MV-4-11 (cell line): ENCODE measurements around the gene APH1A.
A peak's percentile ranks its signal among the peaks of the same experiment; 100 is the strongest.
"Not testable (repeated sequence)": the region's sequence is repeated elsewhere in the genome, so short reads cannot be mapped to it uniquely, and the experiment has no call there.

Experiments used
- DNase-seq: peaks from one replicate; lab custom pipeline; 2025; lab: John Stamatoyannopoulos, UW

Gene APH1A

DNA sequence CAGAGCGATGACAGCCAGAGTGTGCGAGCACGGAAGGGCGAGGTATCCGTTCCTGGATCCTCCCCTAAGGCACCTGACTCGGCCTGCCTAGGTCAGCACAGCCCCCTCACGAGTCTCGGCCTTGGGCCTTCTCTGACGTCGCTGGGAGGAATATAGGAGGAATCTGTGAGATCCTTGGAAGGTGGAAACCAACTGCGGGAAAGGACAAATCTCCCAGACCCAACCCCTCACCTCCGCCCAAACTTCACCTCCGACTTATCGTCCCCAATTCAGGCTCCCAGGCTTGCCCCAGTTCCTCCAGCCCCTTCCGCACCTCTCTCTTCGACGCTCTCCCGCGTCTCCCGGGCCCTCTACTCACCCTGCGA lies 494 bp downstream of the APH1A start:
- no peak for DNase-seq

DNA sequence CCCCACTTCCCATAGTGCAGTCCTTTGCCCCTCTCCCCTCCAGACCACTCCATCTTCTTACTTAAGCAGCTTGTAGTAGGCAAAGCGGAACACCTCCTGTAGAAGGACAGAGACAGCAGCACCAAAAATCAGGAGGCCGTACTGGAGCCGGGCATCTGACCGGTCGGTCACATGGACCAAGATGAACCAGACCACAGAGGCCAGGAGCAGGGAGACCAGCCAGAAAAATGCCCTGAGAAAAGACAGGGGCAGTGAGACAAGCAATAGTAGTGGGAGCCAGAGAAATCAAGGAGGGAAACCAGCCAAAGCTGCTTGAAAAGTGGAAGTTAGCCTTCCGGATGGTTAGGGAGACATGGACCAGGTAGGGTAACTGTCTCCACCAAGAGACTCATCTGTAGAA lies 920 bp downstream of the APH1A start:
- DNase-seq, result no peak

- no peak for DNase-seq
Observed at GRCh38 chr1:150263549-150263948, 5.3 kb downstream of the APH1A start.

DNA sequence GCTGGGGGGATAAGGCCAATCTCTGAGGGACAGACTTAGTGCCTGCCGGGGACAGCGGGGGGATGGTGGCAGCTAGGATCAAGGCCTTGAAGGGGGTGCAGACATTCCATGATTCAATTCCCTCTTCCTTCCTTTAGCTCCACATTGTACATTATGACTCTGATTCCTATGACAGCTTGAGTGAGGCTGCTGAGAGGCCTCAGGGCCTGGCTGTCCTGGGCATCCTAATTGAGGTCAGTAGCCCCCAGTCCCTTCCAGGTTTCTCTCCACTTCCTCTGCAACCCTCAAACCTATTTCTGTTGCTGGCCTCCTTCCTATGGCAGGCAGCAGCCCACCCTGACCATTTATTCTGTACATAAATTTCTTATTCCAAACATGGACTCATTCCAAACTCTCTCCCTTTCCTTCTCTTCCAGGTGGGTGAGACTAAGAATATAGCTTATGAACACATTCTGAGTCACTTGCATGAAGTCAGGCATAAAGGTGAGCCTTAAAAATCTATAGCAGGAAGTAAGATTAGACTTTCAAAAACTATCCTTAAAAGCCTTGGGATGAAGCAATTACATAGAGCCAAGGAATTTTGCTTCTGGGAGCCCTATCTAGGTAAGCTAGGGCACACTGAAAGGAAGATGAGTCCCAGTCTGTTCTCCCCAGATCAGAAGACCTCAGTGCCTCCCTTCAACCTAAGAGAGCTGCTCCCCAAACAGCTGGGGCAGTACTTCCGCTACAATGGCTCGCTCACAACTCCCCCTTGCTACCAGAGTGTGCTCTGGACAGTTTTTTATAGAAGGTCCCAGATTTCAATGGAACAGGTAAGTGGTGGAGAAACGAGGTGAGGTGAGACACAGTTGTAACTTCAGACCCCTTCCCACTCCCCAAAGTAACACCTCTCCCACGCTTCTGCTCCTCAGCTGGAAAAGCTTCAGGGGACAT lies 6.2 kb downstream of the APH1A start:
- no peak for DNase-seq

DNA sequence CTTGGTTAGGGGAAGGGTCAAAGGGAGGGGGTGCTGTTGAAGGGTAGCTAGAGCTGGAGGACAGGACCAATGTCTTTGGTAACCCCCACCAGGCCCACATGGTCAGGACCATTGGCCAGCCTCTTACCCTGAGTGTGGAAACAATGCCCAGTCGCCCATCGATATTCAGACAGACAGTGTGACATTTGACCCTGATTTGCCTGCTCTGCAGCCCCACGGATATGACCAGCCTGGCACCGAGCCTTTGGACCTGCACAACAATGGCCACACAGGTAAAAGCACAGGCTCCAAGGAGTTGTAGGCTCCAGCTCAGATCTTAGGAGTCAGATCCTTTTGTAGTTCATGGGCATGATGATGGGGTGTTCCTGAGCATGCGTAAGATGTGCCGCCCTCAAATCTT lies 7.4 kb downstream of the APH1A start:
- DNase-seq, result no peak

DNA sequence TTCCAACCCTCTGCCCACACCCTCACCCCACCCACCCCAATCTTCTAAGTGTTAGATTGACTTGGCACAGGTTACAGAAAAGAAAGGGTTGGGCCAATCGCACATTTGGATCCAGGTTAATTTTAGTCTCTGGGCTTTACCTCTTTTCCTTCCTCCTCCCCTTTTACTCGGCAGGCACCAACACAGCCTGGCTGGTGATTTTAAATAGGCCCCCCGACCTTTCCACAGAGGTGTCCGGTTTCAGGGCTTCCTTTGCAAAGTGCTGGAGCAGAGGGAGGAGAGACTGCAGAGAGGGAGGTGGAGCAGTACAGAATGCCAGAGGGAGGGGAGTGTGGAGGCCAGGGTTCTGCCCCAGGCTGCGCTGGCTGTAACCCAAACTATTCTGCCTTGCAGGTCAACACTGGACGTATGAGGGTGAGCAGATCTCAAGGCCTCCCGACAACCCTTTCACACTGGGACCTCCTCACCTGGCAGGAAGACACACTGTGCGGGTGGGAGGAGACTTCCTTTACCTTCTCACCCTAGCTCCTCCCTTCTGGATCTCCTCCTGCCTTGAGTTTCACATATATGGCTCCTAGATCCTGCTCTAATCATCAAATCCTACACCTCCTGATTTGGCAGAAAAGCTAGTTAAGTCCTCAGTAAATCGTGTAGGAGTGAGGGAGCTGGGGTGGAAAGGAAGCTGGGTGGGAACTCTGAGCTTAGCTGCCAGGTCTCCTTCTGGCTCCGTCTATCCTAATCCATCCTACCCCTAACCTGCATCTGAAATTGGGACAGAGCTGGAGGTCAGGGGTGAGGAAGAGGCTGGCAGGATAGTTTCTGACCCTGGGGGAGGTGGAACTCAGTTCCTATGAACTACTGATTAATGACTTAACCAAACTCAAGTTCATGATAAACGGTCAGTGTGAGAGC lies 8.8 kb downstream of the APH1A start:
- no peak for DNase-seq

GRCh38 chr1:150259217-150259616 lies 9.6 kb downstream of the APH1A start:
- DNase-seq, result no peak

DNA sequence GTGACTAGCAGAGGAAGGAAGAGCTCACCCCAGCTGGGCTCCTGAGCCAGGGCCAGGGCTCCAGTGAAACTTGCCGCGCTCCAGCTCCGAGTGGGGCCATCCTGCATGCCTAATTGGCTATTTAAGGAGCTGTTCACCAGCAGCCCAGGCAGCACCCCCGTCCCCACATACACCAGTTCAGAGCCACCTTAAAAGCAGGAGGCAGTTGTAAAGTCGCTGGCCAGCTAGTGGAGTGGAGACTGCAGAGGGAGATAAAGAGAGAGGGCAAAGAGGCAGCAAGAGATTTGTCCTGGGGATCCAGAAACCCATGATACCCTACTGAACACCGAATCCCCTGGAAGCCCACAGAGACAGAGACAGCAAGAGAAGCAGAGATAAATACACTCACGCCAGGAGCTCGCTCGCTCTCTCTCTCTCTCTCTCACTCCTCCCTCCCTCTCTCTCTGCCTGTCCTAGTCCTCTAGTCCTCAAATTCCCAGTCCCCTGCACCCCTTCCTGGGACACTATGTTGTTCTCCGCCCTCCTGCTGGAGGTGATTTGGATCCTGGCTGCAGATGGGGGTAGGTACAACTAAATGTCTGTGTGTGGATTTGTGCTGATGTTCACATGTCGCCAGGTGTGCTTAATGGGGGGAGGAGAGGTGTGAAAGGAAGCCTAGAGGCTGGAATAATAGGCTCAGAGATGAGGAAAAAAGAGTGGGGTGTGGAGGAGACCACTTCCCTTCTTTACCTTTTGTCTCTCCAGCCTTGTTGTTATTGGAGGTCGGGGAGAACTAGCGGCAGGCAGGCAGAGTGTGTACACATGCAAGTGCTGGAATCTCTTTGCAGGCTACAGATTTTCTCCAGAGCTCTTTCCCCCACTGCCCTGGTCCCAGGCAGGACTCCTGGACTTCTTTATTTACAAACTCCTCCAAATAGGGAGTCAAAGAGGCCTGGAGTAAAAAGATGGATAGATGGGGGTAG lies 10.9 kb downstream of the APH1A start, which contains the start of gene CA14:
TSS of gene CA14 (plus strand) at position 151 of the 962 bp plus-strand sequence. CDS start at position 506, 355 bp downstream.
- no peak for DNase-seq

GRCh38 chr1:150256554-150257341 lies 12.1 kb downstream of the APH1A start:
- no peak for DNase-seq

- DNase-seq, result no peak
Observed at GRCh38 chr1:150256198-150256553, 12.6 kb downstream of the APH1A start.

- no peak for DNase-seq
Observed at GRCh38 chr1:150249936-150250335, 18.9 kb downstream of the APH1A start.

- DNase-seq, result no peak
Observed at GRCh38 chr1:150243003-150243402, 25.8 kb downstream of the APH1A start.

DNA sequence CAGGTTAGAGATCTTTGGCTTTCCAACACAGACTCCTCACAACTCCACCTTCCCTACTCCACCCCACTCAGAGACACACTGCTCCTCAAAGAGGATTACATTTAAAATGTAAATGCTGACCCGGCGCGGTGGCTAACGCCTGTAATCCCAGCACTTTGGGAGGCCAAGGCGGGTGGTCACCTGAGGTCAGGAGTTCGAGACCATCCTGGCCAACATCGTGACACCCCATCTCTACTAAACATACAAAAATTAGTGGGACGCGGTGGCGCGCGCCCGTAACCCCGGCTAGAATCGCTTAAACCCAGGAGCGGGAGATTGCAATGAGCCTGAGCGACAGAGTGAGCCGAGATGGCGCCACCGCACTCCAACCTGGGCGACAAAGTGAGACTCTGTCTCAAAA lies 31.1 kb downstream of the APH1A start:
- DNase-seq, result no peak

DNA sequence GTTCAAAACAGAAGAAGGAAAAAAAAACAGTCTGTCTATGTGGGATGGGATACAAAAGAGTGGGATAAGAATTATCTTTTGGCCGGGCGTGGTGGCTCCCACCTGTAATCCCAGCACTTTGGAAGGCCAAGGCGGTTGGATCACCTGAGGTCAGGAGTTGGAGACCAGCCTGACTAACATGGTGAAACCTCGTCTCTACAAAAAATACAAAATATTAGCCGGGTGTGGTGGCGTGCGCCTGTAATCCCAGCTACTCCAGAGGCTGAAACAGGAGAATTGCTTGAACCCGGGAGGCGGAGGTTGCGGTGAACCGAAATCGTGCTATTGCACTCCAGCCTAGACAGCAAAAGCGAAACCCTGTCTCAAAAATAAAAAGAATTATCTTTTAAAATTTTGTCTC lies 31.6 kb downstream of the APH1A start:
- DNase-seq, result not testable (repeated sequence)

DNA sequence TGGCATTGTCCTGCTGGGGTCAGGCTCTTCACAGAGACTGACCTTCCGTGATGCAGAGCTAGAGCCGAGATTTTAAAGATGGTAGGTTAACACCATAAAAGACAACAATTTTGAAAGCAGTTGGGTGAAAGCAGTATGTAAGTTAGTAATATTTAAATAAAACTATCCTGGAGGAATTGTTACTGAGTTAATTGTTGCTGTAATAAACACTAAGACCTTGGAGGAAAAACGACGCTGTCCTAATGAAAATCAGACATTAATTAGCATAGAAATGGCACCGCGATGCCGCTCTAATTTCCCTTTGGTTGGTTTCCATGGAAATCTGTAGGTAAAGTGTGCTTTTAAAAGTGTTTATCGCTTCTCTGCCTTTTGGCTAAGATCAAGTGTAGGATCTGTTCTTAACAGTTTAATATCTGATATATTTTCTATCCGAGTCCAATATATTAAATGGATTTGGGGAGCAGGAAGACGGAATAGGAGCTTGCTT lies 32.2 kb downstream of the APH1A start:
- no peak for DNase-seq

GRCh38 chr1:150235852-150236613 lies 32.8 kb downstream of the APH1A start, which contains the start of gene ANP32E:
Gene ANP32E, minus strand, starts transcription at chr1:150236112. Its CDS starts 326 bp downstream, at chr1:150235786.
- peak; percentile 100 for DNase-seq

DNA sequence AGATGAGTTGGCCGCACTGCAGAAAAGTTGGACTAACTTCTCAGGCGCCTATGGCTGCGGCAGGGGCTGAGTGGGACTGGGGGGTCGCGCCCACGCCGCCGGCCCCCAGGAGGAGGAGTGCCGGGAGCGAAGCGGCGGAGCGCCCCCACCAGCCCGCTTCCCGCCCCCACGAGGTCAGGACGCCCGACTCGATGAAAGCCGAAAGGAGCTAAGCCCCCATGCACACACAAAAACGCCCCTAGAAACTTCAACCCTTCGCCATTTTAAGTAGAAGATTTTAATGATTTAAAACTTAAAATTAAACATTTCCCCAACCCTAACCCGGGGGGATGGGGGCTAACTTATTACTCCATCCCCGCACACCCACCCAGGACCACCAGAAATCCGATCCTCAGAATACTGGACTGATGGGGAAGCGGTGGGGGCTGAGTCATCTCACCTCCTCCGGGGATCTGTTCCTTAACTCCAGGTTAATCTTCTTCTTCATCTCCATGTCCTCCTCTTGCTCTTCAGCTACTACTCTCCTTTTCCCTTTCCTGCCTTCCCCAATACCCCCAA lies 33.4 kb downstream of the APH1A start:
- DNase-seq, result peak; percentile 32

- peak; percentile 78 for DNase-seq
Observed at GRCh38 chr1:150234566-150235293, 34.1 kb downstream of the APH1A start.

DNA sequence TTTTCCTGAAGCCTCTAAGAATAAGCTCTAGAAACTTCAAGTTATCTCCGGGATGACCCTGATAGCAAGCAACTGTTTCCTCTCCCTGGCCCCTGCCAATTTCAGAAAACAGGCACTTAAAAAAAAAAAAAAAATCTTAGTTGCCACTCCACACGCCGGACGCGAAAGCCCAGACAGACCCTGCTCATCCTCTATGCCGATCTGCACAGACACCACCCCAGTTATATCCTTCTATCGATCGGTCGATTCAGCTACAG lies 34.6 kb downstream of the APH1A start:
- no peak for DNase-seq
